Activated CD4-positive, alpha-beta T cell treated with anti-CD3 and anti-CD28 coated beads, Interleukin-2, amount 50 U/mL, for 1 hour (primary cell): ENCODE measurements around the gene BCAM.
A peak's percentile ranks its signal among the peaks of the same experiment; 100 is the strongest.

Source experiments
- DNase-seq: peaks from one replicate; pipeline ENCODE4 v3.0.0-alpha.2; 2020

Gene BCAM

DNA sequence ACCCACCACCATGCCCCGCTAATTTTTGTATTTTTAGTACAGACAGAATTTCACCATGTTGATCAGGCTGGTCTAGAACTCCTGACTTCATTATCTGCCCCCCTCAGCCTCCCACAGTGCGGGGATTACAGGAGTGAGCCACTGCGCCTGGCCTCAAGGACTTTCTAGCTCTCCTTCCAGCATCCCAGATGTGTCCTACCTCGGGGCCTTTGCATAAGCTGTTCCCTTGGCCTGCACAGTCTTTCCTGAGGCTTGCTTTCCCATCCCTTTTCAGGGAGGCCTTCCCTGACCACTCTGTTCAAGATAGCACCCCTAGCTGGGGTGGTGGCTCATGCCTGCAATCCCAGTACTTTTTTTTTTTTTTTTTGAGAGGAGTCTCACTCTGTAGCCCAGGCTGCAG, 14.3 kb upstream of the BCAM start:
- no peak for DNase-seq

DNA sequence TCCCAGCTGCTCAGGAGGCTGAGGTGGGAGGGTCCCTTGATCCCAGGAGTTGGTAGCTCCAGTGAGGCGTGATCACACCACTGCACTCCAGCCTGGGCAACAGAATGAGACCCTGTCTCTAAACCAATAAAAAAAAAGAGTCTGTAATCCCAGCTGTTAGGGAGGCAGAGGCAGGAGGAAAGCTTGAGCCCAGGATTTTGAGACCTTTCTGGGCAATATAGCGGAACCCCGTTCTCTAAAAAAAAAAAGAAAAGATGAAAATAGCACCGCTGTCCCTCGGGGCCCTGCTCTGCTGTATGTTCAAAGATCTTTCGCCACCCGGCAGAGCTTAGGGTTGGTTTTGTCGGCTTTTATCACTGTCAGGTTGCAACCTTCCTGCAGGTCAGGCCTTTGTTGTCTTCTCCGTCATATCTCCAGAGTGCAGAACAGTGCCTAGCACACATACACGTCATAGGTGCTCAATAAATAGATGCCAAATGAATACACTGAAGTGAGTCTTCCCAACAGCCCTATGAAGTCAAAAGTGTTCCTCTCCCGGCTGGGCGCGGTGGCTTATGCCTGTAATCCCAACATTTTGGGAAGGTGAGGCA, 13.4 kb upstream of the BCAM start:
- DNase-seq, result no peak

DNA sequence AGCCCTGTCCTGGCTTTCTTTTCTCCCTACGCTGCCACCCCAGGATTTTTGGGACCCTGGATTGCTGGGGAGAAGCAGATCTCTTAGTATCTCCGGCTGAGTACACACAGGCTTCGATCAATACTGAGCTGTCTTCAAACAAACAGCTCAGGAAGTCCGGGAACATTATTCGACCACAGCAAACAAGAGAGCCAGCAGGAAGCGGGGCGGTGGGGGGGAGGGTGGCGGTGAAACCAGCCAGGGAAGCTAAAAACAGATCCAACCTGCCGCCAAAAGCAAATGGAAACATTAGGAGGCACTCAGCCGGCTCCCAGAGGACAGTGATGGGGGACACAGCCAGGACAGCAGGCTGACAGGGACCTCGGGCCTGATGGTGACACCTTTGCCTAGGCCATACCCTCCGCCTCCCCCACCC, 12.2 kb upstream of the BCAM start:
- DNase-seq, result peak; percentile 6

DNA sequence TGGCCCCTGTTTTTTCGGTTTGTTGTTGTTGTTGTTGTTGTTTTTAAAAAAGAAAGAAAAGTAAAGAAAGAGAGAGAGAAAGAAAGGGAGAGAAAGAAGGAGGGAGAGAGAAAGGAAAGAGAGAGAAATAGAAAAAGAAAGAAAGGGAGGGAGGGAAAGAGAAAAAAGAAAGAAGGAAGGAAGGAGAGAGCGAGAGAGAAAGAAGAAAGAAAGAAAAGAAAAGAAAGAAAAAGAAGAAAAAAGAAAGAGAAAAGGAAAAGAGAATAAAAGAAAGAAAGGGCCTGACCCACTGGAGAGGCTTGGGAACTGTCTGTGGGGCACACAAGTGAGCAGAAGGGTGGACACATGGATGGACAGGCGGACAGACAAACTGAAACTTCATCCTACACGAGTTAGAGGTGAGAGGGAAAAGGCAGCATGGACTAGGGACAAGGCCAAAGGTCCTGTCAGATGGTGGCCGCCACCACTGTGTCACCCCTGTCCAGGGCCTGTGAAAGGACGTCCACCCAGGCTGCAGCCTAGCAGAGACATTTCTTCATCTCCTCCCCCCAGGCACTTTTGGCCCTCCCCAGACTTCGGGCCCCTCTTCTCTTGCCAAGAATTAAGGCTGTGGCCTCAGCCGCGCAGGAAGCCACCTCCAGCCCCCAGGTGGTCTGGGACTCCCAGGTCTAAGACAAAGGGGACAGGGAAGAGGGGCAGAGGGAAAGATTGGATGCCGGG, 9.1 kb upstream of the BCAM start:
- no peak for DNase-seq

DNA sequence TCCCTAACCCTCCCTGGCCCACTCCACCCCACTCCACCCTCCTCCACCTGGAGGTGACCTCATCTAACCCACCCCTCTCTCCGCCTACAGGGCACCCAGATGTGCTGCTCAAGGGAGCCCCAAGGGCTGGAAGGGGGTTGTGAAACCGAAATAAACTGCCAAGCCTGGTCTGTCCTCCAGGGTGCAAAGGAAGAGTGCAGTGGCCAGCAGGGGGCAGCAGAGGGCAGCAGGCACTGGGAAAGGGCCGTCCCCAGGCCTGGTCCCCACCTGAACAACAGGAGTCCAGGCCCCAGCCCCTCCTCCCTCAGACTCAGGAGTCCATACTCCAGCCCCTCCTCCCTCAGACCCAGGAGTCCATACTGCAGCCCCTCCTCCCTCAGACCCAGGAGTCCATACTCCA, 8.4 kb upstream of the BCAM start:
- peak; percentile 85 for DNase-seq

DNA sequence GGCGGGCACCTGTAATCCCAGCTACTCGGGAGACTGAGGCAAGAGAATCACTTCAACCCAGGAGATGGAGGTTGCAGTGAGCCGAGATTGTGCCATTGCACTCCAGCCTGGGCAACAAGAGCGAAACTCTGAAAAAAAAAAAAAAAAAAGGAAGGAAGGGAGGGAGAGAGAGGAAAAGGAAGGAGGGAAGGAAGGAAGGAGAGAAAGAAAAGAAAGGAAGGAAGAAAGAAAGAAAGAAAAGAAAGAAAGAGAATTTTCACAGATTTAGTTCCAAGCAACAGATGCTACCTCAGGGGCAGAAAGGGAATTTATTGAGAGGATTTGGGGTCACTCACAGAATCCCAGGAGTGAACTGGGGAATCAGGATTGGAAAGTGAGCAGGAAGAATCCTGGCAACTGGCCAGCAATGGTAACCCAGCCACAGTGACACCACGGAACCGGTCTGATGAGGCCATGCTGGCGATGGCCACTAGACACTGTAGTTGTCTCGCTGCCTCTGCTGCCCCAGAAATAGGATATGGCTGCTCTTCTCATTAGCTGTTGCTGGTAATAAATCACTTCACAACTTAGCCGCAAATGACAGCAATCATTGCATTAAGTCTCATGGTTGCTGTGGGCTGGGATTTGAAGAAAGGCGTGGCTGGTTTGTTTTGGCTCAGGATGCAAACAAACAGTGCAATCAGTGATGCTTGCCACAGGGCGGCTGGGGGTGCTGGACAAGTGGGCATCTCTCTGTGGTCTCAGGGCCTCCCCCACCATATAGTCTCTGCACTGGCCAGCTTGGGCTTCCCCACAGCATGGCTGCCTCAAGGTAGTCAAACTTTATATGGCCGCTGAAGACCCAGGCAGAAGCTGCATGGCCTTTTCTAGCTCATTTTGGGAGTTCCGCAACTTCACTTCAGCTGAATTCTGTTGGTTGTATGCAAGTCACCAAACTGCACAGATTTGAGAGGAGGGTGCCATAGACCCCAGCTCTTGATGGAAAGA, 5.2 kb upstream of the BCAM start:
- no peak for DNase-seq

DNA sequence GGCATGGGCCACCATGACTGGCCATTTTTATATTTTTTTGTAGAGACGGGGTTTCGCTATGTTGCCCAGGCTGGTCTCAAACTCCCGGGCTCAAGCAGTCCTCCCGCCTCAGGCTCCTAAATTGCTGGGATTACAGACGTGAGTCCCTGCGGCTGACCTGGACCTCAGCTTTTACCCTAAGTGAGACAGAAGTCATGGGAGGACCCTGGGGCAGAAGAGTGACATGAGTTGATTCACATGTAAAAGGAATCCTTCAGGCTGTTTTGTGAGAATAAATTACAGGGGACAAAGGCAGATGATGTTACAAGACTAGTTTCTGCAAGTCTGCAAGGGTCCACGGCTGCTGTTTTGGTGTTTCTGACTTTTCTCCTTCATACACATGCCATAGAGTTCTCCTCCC, 2.6 kb upstream of the BCAM start:
- DNase-seq, result no peak

DNA sequence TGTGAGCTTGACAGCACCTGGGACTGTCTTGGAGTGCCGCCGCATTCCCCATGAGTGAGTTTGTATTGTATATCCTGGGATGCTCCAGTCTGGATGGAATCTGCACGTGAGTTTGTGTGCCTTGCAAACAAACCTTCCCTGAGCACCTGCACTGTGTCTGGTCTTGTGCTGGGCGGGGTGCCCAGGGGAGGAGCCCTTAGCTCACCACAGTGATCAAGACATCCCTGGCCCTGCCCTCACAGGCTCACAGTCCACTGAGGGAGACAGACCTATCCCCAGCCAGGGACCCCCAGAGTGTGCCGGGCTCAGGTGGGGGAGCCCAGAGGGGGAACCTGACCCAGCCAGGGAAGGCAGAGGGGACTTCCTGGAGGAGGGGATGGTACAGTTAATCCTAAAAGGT, 1.7 kb upstream of the BCAM start:
- DNase-seq, result no peak

DNA sequence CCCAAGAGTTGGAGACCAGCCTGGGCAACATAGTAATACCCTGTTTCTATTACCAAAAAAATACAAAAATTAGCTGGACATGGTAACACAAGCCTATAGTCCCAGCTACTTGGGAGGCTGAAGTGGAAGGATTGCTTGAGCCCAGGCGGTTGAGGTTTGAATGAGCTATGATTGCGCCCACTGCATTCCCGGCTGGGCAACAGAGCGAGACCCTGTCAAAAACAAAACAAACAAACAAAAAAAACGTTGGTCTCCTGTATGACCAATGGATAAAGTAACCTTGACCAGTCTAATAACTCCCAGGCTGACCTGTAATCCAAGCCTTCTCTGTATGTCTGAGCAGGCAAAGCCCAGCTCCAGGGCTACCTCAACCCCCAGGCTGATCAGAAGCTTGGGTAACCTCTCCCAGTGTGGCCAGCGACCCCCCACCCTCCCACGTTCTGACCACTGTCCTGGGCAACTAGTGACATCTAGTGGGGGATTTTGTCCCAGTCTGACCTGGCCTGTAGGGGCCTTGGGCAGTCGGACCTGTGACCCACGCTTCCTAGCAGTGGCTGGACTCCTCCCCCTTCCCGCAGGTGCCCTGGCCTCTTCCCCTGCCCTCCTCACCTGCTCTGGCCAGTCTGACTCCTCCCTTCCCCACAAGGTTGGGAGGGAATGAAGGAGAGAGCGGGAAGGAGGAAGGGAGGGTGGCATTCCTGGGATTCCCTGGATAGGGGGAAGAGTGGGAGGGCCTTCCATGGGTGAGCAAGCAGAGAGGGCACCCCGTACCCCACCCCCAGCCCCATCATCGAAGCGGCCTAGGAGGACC, 1.0 kb upstream of the BCAM start:
- DNase-seq, result no peak

DNA sequence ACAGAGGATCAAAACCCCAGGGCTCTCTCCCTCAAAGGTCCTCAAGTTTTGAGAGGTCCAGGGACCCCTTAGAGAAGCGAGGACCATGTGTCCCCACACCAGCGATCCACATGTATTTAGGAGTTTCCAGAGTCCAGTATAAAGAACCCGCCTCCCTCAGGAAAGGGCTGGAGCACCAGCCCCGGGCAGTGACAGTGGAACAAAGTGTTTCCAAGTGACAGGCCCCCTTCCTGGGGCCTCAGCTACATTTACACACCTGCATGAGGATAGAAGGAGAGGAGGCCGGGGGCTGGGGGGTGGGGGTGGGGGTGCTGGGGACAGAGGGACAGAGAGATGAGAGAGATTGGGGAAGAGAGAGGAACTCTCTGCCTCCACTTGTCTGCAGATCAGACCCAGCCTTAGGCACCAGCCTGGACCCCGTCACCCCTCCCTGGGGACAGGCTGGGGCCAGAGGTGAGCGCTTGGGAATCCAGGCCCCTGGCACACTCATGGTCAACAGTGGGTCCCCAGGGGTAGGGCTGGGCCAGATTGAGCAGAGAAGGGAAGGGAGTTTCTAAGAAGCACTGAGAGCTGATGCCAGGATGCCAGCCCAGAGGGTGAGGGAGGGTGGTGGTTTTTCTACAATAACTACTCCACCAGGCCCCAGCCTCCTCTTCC, 802 bp downstream of the BCAM start:
- no peak for DNase-seq

DNA sequence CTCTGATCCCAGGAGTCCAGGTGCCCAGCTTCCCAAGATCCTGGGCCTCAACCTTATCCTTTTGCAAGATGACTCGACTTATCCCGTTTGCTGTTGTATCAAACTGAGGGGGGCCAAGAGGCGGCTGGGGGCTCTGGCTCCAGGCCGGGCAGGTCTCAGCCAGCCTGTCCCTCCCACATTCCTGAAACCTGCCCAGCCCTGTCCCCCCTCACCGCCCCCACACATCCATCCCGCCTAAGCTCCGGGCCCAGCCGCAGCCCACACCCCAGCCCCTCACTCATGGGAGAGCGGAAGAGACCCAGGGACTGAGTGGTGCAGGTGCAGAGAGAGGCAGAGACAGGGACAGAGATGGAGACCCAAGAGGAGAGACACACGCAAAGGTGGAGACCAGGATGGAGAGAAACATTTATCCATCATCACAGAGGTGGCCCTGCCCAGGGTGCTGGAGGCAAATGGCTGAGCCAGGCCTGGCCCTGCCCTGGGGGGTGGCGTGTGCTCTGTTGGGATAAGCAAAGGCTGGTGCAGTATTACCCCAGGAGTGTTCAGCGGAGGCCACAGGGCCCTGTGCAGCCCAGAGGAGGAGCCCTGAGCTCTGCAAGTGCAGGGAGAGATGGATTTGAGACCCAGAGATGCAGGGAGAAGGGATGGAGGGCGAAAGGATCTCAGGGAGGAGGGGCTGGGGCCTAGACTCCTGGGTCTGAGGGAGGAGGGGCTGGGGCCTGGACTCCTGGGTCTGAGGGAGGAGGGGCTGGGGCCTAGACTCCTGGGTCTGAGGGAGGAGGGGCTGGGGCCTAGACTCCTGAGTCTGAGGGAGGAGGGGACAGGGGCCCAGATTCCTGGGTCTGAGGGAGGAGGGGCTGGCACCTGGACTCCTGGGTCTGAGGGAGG, 1.6 kb downstream of the BCAM start:
- no peak for DNase-seq

DNA sequence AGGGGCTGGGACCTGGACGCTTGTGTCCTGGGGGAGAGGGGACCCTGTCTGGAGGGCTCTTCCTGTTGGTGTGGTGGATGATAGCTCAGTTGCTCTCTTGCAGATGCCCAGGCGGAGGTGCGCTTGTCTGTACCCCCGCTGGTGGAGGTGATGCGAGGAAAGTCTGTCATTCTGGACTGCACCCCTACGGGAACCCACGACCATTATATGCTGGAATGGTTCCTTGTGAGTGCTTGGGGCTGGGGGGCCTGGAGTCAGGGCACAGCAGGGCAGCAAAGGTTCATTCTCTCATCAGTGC, 2.2 kb downstream of the BCAM start:
- no peak for DNase-seq

DNA sequence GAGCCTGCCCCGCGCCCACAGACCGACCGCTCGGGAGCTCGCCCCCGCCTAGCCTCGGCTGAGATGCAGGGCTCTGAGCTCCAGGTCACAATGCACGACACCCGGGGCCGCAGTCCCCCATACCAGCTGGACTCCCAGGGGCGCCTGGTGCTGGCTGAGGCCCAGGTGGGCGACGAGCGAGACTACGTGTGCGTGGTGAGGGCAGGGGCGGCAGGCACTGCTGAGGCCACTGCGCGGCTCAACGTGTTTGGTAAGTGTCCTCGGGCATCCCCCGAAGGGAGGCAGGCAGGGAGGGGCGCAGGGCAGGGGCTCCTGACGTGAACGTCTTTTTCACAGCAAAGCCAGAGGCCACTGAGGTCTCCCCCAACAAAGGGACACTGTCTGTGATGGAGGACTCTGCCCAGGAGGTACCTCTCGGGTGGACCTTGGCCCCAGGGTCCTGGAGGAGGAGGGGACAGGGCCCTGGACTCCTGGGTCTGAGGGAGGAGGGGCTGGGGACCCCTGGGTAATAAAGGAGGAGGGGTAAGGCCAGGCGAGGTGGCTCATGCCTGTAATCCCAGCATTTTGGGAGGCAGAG, 3.3 kb downstream of the BCAM start:
- no peak for DNase-seq

DNA sequence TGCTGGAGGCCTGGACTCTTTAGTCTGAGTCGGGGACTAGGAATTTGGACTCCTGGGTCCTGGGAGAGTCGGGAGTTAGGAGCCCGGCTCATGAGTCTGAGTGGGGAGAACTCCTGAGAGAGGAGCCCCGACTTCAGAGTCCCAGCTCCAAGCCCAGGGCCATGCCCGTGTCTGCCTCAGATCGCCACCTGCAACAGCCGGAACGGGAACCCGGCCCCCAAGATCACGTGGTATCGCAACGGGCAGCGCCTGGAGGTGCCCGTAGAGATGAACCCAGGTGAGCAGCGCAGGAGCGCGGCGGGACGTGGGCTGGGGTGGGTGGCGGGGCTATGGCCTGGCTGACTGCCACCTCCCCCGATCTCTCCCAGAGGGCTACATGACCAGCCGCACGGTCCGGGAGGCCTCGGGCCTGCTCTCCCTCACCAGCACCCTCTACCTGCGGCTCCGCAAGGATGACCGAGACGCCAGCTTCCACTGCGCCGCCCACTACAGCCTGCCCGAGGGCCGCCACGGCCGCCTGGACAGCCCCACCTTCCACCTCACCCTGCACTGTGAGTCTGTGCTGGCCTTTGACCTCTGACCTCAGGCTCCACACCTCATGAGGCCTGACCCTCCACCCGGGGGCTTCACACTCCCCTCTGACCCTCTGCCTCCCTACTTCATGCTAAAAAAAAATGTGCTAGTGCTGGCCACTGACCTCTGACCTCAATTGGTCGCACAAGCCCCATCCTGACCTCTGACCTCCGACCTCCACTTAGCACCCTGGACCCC, 4.4 kb downstream of the BCAM start:
- no peak for DNase-seq

DNA sequence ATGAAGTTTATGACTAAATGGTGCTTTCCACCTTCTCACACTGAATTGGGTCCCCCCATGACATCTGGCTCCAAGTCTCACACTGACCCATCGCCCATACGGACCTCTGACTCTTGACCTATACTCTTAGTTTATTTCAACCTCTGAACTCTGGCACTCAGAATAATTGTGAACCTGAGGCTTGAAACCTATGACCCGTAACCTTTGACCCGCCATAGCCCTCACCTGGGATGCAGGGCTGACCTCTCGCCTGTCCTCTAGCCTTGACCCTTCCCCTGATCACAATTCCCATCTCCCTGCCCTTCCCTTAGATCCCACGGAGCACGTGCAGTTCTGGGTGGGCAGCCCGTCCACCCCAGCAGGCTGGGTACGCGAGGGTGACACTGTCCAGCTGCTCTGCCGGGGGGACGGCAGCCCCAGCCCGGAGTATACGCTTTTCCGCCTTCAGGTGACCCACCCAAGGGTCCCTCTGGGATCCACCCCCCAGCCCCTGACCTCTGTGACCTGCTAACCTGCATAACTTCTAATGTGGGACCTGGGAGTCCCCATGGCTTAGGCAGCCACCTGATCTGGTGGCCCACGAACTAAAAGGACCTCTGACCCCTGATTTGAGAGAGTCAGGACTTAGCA, 5.1 kb downstream of the BCAM start:
- DNase-seq, result no peak

DNA sequence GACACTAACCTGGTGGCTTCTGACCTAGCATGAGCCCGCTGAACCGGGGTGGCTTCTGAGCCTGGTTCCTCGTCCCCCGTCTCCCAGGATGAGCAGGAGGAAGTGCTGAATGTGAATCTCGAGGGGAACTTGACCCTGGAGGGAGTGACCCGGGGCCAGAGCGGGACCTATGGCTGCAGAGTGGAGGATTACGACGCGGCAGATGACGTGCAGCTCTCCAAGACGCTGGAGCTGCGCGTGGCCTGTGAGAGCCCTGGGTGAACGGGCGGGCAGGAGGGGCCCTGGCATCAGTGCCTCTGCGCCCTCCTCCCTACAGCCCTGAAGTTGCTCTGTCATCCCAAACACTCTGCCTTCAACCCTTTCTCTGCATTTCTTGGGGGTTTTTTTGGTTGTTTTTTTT, 5.6 kb downstream of the BCAM start:
- no peak for DNase-seq

DNA sequence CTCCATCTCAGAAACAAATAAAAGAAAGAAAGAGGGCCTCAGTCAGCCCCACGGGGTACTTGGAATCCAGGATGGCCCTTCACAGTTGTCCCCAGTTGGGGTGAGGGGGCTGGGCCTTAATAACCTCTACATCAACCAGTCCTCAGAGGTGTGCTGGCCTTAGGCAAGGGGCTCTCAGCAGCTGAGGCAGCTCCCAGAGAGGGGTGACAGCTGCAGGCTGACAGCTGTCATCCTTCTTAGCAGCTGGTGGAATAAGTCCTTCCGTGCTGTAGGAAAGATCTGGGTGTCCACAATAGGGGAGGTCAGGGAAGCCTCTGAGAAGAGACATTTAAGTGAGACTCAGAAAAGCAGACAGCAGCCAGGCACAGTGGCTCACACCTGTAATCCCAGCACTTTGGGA, 7.4 kb downstream of the BCAM start:
- DNase-seq, result no peak

DNA sequence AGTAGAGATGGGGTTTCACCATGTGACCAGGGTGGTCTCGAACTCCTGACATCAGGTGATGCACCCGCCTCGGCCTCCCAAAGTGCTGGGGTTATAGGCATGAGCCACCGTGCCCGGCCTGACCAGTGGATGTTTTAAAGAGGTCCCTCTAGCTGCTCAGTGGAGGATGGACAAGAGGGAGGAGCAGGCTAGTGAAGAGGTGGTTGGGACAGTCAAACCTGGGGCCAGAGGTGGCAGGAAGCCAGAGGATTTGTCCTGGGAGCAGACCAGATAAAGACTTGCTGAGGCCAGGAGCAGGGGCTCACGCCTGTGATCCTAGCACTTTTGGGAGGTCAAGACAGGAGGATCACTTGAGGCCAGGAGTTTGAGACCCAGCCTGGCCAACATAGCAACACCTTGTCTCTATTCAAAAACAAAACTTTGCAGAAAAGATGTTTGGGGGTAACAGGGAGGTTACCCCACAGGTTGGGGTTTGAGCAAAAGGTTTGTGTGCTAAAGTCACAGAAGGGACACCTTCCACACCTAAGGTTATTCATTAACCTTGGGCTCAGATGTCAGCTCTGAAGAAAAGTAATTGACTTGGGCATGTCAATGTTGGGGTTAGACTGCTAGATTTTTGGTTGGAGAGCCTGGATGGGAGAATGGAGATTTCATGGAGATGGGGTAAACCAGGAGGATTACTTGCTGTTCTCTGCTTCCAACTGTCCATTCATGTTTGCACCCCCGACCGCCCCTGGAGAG, 9.0 kb downstream of the BCAM start:
- DNase-seq, result no peak

DNA sequence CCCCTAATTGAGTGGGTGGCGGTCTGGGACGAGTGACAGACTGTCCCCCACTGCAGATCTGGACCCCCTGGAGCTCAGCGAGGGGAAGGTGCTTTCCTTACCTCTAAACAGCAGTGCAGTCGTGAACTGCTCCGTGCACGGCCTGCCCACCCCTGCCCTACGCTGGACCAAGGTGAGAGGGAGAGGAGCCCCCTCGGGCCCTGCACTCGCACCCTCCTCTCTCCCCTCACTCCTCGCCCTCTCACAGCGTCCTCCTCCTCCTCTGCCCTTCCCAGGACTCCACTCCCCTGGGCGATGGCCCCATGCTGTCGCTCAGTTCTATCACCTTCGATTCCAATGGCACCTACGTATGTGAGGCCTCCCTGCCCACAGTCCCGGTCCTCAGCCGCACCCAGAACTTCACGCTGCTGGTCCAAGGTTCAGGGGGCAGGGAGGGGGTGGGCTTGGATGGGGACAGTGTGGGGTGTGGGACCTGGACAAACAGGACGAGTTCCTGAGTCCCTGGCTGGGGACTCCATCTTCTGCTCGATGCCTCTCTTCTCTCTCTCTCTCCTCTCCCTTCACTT, 9.6 kb downstream of the BCAM start:
- DNase-seq, result no peak
